Stromal cell of bone marrow (primary cell): ENCODE measurements around the gene LMAN1.
A peak's percentile ranks its signal among the peaks of the same experiment; 100 is the strongest.

ENCODE experiments used
- DNase-seq: peaks from one replicate; pipeline ENCODE4 v3.0.0-alpha.2; 2012; ENCODE audit warnings: low read depth

LMAN1 gene

DNA sequence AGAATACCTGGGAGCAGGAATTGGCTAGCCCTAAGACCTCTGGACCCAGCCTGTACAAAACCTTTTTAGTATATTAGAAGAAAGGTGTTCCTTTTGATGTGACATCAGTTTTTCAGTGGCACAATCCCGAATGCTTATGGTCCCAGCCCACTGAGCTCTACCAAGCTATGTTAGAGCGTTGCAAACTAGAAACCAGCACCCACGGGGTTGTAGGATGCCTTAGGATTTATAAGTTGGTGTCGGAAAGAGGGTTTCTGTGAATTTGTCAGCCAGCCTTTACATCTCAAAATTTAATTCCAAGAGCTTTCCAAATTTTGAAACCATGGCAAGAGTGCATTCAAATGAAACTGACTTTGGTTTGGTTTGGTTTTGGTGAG, 499 bp upstream of the LMAN1 start:
- DNase-seq: no peak

DNA sequence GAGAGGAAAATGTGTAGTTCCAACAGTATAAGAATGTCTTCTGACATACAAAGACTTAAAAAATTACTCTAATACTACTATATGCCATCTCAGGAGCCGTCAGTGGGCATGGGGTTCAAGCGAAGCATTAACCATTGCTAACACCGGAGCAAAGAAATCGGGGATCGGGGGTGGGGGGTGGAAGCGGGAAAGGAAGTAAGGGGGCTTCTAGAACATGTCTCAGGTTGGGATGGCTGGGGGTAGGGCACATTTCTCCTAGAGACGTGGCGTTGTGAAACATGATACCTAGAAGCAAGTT, 702 bp downstream of the LMAN1 start:
- no peak for DNase-seq

DNA sequence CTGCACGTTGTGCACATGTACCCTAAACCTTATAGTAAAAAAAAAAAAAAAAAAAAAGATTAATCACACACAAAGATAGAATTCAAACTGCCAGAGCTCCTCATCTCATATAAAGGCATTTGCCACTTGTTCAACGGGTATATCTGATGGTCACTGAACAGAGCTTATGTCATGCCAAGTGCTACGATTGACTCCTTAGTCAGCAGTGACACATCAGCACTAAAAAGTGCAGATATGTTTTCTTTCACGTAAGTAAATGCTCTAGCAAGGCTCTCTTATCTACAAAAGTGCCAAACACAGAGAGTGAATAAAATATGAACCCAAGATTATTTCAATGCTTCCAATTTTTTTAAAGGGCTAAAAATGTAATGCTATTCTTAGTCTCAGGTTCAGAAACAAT, 1.1 kb downstream of the LMAN1 start:
- peak; percentile 64 for DNase-seq

DNA sequence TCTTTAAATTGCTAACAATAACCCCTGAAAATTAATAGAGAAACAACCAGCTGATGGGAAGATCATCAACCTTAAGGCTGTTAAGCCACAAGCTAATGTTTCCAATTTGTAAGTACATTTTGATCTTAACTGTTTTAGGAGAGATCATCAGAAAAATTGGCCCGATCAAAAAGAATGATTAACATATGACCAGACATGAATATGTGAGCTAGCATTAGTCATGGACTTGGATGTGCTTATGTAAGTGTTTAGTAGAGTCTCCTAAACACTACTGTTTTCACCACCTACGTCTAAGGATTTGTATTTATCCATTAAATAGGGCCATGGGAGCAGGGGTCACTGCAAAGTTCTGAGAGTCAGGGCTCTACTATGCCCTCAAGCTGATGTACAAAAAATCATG, 4.3 kb downstream of the LMAN1 start:
- DNase-seq: no peak

DNA sequence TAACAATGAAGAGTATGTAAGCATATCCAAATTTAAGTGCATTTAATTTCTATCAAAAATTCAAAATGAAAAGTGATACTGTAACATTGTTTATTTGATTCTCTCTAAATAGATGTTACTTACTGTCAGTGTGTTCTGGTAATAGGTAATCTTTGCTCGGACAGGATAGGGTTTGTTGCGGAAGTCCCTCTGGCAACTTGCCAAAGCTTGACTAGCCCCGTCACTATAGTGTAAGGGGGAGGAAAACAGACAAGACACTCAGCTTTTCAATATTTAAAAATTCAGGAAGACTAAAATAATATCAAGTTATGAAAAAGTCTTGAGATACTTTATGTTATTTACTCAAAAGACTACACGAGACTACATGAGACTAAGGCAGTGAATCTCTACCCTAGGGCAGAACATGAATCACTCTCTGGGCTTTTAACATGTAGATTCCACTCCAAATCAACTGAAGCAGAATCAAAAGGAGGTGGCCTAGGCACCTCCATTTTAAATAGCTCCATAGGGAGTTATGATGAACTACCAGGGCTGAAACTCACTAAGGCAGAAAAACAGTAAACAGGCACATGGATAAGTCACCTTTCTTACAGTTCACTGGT, 5.9 kb downstream of the LMAN1 start:
- DNase-seq: no peak

DNA sequence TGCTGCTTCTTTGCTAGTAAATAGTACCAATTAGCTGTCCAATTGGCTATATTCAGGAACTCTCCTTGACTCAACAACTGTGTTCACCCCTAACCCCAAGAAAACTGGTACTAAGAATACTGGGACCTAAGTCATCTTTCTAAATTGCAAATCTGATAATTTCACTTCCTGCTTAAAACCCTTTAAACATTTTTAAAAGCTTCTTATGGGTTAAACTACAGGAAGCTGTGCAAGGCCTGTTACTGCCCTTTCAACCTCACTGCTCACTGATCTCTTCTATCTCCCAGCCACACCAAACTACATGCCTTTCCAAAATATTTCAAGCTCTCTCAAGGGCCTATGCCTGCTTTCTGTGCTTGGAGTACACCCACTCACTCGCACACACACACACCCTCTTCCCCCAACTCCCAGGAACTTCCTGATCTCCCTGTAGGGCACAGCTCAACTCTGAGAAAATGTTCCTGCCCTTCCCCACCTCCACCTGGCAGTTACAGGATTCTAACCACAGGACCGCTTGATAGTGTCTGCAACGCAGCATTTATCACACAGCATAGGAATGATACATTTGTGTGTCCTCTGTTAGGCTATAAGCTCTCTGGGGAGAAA, 6.7 kb downstream of the LMAN1 start:
- DNase-seq: no peak

DNA sequence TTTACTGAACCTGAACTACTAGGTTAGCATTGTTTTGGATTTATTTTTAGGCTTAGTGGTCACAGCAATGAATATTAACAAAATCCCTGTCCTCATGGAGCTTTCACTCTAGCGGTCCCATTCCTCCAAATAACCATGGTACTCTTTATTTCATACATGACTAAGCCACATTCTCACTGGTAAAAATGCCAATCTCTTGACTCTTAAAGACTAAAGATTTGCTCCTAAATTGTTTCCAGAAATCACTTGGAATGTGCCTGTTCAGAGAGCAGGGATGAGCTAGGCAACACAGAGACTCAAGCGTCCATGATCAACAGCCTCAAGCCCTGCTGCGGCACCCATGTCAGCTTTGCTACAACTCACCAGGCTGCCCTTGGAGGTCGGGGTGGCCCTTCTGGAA, 13.5 kb downstream of the LMAN1 start:
- DNase-seq: no peak

DNA sequence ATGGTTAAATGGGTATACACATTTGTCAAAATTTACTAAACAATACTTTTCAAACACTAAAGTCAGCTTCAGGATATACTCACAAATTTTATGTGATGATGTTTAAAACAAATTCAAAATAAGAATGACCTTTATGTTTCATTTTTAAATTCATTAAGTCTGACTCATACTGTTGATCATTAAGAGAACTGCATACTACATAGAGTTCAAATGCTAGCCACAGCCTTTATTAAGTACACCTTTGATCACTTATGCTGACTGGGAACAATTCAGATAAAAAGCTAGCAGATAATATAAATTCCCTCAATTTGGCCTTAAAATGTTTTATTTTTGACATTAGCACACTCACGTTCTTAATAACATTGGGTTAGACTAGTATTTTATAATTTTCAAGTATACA, 14.1 kb downstream of the LMAN1 start:
- DNase-seq: no peak

DNA sequence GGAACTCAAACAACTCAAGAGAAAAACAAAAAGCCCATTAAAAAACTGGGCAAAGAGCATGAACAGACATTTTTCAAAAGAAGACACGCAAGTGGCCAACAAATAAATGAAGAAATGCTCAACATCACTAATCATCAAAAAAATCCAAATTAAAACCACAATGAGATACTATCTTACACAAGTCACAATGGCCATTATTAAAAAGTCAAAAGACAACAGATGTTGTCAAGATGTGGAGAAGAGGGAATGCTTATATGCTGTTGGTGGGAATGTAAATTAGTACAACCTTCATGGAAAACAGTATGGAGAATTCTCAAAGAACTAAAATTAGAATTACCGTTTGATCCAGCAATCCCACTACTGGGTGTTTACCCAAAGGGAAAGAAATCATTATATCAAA, 15.1 kb downstream of the LMAN1 start:
- DNase-seq: no peak

DNA sequence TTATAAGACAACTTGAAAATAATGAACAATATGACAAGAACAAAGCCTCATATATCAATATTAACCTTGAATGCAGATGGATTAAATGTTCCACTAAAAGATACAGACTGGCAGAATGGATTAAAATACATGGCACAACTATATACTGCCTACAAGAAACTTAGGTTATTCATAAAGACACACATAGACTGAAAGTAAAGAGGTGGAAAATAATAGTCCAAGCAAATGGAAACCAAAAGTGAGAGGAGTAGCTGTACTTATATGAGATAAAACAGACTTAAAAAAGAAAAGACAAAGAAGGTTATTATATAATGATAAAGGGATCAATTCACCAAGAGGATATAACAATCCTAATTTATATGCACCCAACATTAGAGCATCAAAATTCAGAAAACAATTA, 18.2 kb downstream of the LMAN1 start:
- no peak for DNase-seq

DNA sequence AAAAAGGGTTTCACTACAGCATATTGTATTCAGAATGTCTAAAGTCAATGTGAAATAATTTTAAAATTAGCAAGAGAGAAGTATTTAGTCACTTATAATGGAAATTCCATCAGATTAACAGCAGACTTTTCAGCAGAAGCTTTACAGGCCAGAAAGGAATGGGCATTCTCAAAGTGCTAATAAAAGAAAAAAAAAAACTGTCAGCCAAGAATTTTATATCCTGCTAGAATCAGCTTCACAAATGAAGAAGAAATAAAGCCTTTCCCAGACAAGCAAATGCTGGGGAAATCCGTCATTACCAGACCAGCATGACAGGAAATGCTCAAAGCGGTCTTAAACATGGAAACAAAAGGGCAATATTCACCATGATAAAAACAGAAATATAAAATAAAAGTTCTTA, 18.8 kb downstream of the LMAN1 start:
- no peak for DNase-seq

DNA sequence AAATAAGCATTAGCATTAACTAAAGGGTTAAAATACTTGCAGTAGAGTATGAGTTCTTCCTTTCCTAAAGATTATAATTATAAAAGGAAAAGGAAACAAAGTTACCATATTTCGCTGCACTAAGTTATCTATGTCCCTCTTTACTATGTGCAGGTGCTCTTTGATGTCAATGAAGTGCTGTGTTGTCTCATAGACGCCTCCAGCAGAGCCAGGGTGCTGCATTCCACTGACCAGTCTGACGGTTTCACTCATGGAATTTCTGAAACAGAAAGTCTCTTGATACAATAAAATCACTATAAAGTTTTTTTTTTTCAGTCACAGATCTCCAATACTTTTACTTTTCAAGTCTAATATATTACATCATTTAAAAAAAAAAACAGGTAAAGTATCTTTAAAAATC, 26.1 kb downstream of the LMAN1 start:
- DNase-seq: no peak

DNA sequence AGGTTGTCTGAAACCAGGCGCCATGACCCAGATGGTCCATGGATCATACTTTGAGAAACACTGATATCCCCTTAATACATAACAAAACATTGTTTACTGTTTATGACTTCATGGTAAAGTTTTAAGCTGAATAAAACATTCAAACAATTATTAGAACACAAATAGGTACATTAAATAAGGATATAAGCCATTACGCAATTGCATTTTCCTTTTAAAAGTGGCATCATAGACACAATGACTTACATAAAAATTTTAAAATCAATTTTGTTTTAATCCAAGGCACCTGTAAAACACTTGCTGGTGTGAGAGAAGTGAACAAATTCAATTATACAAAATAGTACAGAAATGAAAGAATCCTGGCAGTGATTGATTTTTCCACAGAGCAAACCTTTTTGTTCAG, 30.4 kb downstream of the LMAN1 start:
- DNase-seq: no peak

DNA sequence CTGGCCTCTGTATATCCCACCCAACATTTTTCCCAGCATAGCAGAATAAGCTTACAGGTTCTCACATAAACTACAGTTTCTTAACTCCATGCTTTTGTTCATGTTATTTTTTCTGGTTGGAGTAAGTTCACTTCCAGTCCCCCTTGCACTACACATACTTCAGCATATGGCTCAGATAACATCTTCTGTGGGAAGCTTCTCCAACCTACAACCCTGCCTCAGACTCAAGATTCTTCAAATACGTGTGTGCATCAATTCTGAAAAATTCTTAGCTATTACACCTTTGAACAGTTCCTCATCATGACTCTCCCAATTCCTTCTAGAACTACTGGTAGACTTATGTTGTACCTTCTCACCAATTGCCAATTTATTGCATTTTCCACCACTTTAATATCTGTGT, 33.1 kb downstream of the LMAN1 start:
- DNase-seq: no peak

DNA sequence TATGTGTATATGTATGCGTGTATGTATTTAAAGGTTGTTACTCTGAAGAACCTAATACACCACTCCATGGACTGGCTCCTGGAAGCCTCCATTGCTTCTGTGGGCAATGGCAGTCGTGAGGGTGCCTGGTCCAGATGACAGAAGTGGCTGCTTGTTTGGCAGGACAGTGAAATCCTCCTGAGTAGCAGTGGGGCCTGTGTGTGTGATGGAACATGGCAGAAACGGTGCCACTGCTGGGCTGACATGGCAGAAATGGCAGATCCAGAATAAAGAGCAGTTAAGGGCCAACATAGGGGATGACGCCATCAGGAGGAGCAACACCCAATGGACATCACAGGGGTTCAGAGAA, 34.5 kb downstream of the LMAN1 start:
- DNase-seq: no peak

DNA sequence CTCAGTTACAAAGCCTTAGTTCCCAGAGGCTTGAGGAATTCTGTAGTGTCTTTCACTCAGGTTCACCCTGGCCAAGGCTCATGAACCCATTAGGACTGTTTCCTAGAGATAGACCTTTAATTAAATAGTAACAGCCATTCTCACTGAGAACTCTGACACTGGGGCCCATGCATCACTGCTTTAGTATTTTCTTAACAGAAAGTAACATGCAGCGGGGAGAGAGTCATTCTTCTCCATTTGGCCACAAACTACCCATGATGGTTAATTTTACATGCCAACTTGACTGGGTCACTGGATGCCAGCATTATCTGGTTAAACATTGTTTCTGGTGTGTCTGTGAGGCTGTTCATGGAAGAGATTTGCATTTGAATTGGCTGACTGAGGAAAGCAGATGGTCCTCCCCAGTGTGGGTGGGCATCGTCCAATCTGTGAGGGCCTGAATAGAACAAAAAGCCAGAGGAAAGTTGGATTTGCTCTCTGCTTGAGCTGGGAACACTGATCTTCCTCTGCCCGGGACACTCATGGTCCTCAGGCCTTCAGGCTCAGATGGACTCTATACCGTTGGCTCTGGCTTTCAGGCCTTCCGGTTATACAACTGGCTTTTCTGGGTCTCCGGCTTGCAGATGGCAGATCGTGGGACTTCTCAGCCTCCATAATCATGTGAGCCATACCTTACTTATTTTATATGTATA, 35.0 kb downstream of the LMAN1 start:
- peak; percentile 34 for DNase-seq

DNA sequence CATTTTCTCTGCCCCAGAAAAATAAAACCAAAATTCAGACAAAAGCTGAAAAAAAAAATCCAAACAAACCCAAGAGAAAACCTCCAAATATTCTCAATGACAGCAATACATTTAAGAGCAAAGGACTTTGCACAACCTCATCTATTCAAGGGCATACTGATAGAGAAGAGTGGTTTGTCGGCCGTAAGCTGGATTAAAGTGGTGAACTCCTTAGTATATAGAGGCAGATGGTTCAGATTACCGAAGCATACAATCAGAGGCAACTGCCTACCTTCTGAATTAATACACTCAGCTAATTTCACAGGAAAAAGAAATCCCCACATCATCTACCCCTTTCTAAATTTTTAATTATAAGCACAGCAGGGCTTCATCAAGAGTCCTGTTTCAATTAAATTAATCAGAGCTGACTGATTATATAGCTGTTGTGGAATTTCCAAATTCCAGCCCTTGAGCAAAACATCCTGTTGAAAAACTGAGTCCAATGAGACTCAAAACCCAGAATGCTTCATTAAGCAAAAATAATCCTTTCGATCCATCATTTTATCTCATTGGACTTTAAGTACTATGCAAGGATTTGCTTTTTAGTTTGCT, 40.5 kb downstream of the LMAN1 start, which contains the start of gene CPLX4:
Gene CPLX4 (minus strand): TSS at position 190 of the 591 bp plus-strand sequence. CDS start 187 bp downstream, at position 3.
- no peak for DNase-seq

DNA sequence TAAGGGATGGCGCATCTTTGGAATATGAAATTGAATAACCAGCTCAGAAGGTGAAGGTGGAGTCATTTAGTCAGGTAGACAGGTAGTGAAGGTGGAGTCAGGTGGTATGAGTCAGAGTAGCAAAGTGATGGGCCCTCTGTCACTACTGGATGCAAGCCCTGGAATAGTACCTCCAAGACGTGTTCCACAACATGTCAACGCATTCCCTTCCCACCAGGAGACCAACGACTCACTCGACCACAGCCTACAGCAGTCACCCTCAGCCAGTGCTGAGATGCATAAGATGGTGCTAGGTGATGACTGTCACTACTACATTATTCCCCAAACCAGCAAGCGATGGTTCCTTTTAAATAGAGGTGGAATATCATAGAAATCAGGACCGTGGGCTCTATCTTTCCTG, 47.4 kb downstream of the LMAN1 start:
- DNase-seq: no peak

DNA sequence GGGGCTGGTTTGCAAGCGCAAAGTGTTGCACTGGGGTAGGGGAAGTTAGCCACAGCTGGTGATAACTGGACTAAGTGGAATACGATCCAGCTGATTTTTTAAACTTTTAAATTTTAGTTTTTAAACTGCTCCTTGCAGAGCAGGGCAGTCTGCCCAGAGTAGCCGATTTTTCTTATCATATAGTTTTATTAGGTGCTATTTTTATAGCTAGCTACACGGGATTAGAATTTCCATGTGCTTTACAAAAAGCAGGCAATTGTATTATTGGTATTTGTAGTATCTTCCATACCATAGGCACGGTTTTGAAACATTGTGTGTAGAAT, 50.2 kb downstream of the LMAN1 start:
- DNase-seq: no peak

DNA sequence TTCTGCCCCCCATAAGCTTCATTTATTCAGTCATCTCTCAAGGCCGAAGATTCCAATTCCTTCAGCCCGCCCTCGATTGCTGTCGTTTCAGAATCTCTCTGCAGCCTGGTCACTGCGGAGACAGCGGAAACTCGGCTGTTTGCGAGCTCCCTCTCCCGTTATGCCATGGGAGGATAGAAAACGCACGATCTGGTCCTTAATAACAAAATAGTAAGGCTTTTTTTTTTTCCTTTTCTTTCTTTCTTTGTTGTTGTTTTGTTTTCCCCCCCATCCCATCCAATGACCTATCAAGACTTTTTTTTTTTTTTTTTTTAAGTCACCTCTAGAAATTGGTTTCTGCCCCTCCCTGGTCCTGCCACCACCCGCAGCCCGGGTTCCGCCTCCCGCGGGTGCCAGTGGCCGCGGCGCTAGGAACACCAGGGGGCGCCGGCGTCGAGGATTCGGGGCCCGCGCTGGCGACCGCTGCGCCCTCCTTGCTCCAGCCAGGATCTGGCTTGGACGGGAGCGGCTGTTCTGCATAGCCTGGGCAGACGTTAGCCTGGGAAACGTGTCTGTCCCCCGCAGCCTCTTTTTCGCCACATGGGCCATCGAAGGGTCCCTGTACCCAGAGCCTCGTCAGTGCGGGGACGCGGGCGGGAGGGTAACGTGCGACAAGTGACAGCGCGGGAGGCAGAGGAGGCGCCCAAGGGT, 50.7 kb downstream of the LMAN1 start:
- DNase-seq: peak; percentile 41

DNA sequence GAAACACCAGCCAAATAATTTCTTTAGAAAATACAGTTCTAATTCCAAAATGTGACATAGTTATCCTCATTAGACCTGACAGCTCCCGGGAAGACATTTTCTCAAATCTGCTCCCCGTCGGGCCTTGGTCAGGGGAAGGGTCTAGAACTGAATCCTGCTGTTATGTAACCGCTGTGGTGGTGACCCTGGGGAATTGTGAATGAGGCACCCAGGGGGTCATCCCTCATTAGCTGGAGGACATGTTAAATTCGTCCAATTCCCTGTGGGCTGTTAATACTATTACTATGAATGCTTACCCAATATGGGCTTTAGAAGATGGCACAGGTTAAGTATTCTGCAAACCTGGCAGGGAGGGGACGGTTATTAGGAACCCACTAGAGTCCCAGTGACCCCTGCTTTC, 52.4 kb downstream of the LMAN1 start:
- no peak for DNase-seq

DNA sequence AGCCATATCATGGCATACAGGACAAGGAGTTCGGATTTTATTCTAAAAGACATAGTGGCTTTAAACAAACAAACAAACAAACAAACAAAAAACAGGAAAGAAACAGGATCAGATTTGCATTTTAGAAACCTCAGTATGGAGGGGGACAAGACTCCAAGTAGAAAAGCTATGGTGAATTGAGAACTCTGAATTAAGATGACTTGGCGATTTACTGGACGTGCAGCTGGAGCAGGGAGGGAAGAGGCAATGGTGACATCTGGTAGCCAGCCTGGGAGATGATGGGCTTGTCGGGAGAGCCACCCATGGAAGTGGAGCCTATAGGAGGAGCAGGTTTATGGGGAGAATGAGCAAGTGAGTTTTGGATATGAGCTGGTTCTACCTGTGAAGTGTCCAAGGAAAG, 53.8 kb downstream of the LMAN1 start:
- no peak for DNase-seq

DNA sequence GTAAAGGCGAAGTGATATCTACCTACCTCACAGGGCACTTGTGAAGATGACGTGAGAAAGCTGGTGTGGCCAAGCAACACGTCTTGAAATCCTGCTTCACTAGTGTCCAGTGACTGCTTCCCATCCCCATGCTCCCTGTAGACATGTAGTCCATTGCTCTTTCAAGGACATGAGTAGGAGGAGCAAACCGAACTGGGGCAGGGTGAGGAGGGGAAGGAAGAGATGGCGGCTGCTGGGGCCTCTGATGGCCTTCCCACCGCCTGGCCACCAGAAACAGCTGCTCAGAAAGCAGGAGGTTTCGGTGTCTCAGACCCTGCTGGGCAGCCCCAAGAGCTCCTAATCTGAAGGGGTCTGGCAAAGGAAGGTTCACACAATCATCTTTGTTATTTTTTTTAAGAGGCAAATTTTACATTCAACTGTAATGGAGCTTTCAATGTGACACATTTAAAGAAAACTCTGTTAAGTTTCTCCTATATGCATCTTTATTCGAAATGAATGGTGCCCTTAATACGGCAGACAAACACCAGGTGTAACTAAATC, 55.3 kb downstream of the LMAN1 start:
- DNase-seq: no peak
